NCI-H187 (cell line): ENCODE data around the gene MOB3B.
"Not testable (repeated sequence)": the region's sequence is repeated elsewhere in the genome, so short reads cannot be mapped to it uniquely, and the experiment has no call there.

Source experiments
- DNase-seq, 2 experiments: peaks; one replicate each; lab custom pipeline; 2025; lab: John Stamatoyannopoulos, UW

MOB3B gene

DNA sequence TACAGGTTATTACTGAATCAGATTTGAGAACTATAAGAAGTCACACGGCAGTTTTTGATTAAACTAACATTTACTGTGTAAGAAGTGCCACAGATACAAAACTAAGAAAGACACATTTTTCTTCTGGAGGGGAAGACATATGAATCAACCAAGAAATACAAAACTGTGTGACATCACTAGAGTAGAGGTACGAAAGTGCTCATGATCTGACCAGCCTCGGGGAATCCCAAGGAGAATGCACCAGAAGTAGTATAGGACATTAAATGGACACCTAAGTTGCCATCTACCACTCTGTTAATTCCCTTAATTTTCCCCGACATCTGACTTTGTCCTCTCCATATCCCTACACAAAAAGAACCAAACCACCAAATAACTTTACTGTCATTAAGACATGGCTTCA, 10.8 kb downstream of the MOB3B start:
- DNase-seq, result no peak

DNA sequence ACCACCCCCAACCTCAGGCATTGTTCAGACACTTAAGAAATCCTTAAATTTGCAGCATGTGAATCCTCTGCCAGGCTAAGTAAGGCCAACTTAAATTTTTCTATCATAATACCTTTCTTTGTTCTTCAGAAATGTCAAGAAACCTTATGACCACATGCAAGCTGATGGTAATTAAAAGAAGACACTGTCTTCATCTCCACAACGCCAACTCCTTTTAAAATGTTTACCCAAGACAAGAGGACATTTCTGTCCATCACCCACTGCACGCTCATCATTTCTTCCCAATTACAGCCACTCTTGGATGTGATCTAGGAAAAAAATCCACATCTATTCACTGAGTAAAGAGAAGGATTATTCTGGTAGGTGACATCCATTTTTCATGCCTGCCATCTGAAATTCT, 11.6 kb downstream of the MOB3B start:
- no peak for DNase-seq

DNA sequence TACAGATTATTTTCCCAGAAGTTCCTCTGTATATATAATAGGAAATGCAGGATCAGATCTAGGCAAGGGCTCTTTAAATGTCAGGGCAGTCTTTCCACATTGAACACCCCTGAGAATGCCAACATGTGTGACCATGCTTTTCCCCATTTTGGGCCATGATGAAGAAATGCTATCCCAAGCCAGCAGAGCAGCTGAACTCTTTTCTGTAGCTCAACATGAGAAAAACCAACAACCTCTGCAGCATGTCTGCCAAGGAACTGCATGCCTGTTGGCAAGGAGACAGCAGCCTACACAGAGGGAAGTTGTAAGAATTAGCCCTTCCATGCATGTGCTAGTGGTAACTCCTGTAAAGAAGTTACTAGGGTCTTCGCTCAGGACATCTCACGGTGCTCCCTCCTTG, 15.1 kb downstream of the MOB3B start:
- no peak for DNase-seq

DNA sequence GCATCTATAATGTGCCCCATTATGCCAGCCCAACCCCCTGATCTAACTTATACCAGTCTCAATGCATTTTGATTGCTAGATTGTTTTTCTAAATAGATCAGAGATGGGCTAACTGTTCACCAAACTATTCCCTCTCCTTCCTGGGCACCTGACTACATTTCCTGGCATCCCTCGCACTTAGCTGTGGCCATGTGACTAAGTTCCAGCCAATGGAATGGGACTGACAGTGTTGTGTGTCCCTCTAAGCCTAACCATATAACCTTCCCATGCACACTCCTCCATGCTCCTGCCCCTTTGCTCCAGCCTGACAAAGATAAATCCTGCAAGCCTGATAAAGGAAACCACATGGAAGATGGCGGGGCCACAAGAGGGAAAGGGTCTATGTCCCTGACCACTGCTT, 17.8 kb downstream of the MOB3B start:
- no peak for DNase-seq

DNA sequence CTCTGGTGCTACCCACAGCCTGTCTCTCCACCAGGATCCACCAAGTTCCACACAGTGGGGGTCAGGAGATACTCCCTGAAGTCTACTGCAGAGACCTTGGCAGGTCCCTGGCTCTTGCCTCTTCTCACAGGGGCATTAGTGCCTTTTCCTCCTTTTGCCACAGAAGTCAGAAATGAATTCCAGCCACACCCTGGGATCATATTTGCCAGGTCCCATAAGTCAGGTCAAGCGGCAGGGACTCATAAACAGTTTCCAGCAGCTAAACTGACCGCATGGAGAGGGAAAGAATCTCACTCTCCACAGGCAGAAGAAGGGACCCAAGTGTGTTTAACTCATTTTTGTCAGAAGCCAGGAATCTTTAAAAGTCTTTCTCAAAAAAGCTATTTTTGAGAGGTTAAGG, 18.8 kb downstream of the MOB3B start:
- DNase-seq, result no peak

DNA sequence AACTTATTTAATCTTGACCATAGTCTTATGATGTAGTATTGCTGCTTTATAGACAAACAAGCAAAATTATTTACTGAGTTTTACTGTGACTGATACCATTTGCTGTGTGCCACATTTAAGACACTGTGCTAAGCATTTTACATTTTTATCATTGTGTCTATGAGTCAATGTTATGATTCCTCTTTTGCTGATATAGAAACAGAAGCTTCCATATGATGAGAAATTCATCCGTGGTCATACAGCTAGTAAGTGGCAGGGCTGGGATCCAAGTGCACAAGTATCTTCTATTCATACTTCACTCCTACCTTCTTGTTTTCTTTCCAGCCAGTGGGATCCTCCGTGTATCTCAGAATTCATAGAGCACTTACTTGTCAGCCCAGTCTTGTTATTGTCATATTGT, 22.6 kb downstream of the MOB3B start:
- no peak for DNase-seq

DNA sequence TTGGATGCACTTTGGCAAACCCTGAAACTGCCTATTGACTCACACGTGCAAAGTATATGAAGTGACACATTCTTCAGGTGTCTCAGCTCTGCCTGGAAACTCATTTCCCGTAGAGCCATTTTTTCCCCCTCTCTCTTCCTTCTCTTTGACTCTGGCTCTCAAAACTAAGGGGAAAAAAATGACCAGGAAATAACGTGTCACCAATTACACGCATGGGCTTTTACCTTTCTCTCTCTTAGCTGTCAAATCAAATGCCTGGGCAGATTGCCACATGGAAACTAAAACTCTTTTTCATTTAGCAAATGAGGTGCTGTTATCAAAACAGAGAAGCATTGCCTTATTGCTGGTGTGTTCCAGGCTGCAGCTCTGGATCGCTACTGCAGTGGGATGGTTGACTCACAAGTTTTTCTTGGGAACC, 23.9 kb downstream of the MOB3B start:
- no peak for DNase-seq

DNA sequence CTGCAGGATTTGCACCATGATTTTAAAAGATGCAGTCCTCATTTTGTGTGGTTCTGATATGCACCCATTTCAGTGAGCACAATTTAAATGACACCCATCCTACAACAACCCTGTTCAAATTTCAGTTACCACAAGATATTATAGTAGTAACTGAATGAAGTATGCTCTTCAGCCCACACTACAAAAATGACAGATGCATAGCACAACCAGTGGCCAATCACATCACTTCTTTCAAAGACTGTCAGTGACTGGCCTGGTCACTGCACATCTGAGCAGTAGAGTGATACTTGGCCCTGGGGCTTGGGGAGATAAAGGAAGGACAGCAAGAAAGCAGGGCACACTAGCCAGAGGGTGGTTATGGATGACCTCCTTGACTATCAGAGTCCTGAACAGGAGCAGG, 25.4 kb downstream of the MOB3B start:
- DNase-seq, result no peak

DNA sequence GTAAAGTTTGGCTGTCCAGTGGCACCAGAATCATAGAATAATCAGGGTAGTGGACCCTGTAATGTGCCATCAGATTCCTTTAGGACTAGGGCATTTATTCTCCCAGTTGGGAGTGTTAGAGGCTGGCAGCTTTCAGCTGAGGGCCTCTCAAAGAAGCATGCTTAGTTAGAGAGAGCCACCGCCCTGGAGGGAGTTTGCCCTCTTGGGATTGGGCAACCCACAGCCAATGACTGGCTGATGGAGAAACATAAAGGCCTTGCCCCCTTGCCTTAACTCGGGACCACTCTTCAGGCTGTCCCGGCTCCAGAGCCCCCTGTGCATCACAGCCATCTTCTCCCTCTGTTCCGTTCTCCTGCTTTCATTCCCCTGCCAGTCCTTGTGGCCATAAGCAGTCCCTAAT, 26.0 kb downstream of the MOB3B start:
- DNase-seq, result no peak

DNA sequence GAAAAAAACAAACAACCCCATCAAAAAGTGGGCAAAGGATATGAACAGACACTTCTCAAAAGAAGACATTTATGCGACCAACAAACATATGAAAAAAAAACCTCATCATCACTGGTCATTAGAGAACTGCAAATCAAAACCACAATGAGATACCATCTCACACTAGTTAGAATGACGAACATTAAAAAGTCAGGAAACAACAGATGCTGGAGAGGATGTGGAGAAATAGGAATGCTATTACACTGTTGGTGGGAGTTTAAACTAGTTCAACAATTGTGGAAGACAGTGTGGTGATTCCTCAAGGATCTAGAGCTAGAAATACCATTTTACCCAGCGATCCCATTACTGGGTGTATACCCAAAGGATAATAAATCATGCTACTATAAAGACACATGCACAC, 28.7 kb downstream of the MOB3B start:
- not testable (repeated sequence) for DNase-seq

DNA sequence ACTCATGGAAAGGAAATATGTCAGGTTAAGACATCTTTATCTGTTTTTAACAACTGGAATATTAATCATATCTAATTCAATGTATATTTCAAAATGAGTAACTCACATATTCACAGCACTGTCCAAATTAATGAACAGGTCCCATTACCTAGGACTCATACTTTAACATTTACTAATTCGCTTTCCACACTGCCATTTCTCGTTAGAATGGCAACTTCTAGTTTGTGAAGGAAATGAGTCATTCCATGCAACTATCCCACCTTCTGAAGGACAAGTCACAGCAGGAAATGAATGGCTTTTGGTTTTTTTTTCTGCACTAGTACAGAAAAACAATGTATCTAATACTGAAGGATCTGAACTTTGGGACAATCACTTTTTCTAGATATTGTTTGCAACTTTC, 30.2 kb downstream of the MOB3B start:
- DNase-seq, result no peak

DNA sequence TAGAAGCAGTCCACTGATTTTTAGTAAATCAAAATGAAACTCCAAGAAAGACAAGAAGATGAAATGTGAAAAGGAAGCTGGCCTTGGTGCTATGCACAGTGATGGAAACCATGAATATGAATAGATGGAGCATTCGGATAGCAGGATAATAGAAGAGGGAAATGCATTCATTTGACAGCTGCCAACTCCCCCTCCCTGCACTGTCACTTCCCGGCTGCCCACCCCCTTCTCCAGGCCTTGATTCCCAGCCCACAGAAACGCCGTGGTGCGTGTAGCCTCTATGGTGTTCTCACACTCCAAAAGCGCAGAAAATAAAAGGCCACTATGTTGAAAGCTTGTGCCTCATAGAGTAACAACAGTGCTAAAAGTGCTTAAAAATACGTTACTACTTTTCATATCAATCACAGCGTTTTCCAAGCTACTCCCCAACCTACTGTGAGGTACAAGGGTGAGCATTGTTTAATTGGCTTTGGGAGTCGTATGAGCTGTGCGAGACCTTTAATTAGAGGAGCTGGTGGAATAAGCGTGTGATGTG, 31.7 kb downstream of the MOB3B start:
- no peak for DNase-seq

DNA sequence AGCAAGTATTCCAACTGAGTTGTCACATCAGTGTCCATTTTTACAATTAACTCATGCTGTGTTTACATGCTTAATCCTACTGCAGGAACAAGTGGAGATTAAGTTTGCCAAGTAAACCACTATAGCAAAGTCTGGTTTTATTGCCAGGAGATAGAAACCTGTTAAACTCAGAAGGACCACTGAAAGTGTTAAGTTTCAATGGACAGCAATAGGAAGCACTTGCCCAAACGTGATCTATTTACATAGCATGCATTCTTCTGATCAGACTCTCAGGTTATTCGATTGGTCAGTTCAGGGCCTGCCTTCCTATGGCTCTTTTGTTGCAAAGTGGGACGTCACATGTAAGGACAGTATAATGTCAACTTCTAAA, 33.5 kb downstream of the MOB3B start:
- DNase-seq, result no peak

DNA sequence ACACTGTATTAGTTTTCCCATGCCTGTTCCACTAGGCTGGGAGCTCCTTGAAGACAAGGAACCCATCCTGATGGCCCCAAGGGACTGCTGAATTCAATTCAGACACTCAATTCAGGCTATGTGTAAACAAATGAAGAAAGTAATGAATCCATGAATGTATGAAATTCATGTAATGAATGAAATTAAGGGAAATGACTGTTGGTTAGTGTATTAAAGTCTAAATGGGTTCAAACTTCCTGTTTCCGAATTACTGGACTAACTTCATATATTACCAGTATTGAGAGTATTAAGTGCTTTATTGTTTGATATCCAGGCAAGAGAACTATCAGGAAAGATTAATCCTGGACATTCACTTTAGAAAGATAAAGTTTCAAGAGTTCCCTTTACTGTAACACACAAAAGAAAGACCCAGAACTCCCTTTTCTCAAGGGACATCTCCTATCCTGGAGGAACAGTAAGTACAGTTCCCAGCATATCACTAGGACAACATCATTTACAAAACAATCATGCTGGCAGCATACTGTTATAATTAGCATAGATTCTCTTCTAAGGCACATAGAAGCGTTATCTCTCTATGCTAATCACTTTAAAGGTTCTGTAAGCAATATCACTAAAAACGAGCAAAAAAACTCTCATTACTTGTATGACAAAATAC, 34.0 kb downstream of the MOB3B start:
- no peak for DNase-seq

DNA sequence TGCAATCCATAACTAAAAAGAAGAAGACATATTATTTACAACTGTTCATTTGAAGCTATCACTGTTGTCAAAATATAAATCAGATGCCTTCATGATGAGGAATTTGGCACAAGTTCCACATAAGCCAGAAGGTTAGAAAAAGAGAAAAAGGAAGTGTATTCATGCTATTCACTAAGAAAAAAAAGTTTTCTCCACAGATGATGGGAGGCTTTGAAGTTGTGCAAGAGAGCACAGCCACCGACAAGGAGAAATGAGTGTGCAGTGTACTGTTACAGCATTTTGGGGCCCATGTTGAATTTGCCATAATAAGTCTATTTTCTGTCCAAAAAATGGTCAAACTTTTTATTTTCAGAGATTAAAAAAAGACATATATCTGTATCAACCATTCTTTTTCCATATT, 38.5 kb downstream of the MOB3B start:
- DNase-seq, result no peak

DNA sequence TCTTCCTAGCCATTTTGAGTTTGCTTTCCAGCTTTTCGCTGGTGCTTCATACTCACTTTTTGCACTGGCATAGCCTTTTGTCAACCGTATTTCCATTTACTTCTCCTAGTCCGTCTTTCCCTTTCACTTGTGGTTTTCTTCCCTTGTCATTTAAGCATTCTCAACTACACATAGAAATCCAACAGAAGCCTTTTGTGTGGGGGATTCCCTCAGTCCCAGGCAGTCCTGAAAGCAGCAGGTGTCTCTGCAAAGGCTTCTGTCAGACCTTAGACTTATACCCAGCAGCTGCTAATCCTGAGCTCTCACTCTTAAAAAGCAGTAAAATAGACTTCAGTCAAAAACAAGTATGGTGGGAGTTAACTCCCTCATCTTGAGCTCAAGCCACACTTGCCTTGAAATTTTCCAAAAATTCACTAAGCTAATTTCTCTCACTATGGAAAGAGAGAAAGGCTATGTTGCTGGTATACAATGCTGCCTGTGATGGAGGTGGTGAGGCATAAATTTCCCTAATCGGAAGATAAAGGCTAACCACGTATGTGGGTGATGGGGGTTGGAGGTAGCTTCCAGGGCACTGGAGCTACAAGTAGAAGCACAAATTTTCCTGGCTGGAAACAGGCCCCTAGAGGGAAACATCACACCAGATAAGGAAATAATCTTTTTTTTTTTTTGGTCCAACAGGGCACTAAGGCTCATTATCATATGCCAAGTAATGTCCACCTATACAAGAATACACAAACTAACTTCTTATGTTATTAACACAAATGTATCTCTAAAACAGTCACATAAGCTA, 40.3 kb downstream of the MOB3B start:
- DNase-seq, result no peak

DNA sequence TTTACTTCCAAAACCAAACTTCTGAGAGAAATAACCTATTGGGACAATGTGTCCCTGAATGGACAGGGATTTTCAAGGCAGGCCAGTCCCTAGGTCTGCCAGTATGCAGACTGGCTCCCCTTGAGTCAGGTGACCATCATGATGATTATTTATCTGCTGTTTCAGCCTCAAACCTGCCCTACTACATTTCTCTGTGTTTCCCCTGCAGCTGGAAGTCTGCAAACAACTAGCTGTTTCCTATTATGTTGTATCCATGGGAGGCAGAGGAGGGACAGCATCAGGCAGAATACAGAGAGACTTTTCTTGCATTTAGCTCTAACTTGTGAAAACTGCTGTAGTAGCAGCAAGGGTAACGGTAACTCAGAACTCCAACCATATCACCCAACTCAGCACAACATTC, 41.7 kb downstream of the MOB3B start:
- no peak for DNase-seq

DNA sequence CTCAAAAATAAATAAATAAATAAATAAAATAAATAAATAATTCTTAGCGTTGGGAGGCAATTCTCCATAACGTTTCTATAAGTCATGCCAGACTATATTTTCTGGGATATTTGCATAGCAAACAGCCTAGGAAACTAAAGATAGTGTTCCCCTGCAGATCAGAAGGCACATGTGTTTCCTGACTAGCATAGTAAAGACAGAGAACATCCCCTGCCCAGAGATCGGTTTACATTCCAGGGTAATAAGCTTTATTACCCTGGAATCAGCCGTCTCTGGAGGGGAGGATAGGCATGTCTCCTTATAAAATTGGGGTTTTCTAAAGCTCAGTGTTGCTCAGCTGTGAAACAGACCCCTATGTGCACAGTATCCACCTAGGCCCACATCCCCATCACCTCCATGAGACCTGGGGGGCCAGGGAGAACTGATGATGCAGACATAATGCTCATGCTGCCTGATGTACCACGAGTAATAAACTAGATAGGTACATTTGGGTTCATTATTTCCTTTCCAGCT, 42.4 kb downstream of the MOB3B start:
- no peak for DNase-seq

DNA sequence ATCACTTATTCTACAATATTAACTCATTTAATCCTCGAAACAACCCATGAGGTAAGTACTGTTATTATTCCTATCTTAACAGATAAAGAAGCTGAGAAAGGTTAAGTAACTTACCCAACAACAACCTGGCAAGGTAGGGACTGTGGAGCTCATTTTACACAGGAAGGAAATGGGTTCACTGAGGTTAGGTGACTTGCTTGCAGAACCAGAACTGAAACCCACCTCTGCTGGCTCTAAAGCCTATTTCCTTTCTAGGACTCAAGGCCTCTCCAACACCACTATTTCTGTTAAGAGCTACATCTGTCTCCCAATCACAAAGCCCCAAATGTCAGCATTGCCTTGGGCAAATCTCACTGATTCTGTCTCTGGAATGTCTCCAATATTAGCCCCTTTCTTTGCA, 44.5 kb downstream of the MOB3B start:
- DNase-seq, result no peak

DNA sequence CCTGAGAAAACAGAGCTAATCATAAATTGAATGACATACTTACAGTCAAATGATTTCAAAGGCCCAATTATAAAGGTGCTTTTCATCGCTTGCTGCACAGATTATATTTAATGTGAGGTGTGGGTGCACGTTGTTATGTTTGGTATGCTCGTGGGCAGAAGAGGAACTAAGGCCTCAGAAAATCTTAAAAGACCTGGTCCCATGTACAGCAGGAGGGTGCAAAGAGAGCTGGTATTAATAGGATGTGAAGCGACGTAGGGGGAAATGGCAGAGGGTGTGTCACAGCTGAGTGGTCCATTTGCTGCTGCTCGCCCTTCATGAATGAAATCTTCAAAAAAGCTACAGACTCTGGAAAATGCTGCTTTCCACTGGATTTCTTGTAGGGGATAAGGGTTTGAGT, 46.0 kb downstream of the MOB3B start:
- no peak for DNase-seq

DNA sequence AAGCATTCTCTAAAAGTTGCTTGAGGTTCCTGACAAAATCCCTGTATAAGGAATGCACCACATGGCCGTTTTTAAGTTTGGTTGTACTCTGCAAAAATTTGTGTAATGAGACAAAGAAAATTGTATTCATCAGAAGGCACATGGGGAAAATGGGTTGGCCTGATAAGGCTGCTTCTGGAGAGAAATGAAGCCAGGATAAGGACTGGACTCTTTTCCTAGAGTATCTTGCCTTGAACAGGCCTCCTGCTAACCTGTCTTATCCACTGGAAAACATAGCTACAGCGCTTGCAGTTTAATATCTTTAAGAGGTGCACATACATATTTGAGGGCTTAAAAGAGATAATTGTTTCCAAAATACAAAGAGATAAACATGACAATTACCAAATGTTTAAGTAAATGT, 46.9 kb downstream of the MOB3B start:
- DNase-seq, result no peak

DNA sequence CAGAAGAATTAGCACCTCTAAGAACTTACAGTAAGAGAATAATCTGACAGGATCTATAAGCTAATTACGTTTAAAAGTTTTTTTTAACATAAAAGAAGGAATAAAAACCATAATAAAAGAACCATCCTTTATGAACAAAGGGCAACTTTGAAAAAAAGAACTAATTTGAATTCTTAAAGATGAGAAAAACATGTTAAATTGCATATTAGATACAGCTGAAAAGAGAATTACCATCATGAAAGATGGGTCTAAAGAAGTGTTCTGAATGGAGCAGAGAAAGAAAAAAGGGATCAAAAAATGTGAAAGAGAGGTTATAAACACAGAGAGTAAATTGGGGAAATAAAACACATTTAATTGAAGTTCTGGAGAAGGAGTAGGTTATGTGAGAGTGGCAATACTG, 51.3 kb downstream of the MOB3B start:
- DNase-seq, result no peak

DNA sequence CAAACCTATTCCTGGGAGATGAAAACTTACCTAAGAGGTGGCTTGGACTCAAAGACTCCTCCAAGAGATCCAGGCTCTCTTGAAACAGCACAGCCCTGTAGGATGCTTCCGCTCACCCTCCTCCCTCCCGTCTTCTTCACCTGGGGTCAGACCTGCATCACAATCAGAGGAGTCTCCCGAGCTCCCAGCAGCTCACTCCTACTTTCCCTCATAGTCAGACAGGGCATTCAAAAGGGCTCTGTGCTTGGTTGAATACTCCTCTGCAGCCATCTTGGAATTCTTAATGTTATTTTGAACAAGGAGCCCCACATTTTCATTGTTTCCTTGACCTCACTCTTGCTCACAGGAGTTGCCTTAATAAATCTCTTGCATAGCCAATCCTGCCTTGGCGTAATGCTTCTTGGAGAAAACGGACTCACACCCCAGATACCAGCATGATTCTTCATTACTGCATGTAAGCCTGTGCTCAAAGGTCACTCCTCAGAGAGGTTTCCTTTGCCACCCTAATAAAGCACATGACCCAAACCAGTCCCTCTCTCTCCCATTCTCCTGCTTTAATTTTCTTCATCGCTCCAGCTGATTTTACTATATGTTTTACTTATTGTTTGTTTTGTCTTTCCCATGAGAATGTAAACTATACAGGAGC, 52.6 kb downstream of the MOB3B start:
- DNase-seq, result no peak
